Breast epithelium (tissue), 3 donors: ENCODE measurements around the gene EPB41L2.

Source experiments
- POLR2AphosphoS5 ChIP-seq, 3 donors: sonication (generic); formaldehyde crosslinking; IDR thresholded peaks; one replicate each; pipeline ENCODE4 v1.6.1; 2017; ENCODE audit warnings: antibody characterized with exemption in 3 of 3
- TF ChIP-seq, protein P1 (sequence below), 3 donors: fragments of 450-650 bp; IDR thresholded peaks; one replicate each; pipeline ENCODE4 v1.5.1; 2016 to 2017; ENCODE audit warnings: antibody characterized with exemption in 3 of 3, mild to moderate bottlenecking in 3 of 3, moderate library complexity in 3 of 3

DNA sequence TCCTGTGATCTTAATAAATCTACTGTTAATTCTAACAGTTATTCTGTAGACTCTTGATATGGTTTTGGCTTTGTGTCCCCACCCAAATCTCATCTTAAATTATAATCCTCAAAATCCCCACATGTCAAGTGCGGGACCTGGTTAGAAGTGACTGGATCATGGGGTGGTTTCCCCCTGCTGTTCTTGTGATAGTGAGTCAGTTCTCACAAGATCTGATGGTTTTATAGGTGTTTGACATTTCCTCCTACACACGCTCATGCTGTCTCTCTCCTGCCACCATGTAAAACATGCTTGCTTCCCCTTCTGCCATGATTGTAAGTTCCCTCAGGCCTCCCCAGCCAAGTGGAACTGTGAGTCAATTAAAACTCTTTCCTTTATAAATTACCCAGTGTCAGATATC is 10.5 kb upstream of the EPB41L2 start:
- TF ChIP-seq, protein P1, sequence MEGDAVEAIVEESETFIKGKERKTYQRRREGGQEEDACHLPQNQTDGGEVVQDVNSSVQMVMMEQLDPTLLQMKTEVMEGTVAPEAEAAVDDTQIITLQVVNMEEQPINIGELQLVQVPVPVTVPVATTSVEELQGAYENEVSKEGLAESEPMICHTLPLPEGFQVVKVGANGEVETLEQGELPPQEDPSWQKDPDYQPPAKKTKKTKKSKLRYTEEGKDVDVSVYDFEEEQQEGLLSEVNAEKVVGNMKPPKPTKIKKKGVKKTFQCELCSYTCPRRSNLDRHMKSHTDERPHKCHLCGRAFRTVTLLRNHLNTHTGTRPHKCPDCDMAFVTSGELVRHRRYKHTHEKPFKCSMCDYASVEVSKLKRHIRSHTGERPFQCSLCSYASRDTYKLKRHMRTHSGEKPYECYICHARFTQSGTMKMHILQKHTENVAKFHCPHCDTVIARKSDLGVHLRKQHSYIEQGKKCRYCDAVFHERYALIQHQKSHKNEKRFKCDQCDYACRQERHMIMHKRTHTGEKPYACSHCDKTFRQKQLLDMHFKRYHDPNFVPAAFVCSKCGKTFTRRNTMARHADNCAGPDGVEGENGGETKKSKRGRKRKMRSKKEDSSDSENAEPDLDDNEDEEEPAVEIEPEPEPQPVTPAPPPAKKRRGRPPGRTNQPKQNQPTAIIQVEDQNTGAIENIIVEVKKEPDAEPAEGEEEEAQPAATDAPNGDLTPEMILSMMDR (IDR thresholded peaks at IDR 0.05), result no peak
- TF ChIP-seq POLR2AphosphoS5 (IDR thresholded peaks at IDR 0.05), result no peak
